Measurements from ENCODE around the gene PGAP2.

DNA sequence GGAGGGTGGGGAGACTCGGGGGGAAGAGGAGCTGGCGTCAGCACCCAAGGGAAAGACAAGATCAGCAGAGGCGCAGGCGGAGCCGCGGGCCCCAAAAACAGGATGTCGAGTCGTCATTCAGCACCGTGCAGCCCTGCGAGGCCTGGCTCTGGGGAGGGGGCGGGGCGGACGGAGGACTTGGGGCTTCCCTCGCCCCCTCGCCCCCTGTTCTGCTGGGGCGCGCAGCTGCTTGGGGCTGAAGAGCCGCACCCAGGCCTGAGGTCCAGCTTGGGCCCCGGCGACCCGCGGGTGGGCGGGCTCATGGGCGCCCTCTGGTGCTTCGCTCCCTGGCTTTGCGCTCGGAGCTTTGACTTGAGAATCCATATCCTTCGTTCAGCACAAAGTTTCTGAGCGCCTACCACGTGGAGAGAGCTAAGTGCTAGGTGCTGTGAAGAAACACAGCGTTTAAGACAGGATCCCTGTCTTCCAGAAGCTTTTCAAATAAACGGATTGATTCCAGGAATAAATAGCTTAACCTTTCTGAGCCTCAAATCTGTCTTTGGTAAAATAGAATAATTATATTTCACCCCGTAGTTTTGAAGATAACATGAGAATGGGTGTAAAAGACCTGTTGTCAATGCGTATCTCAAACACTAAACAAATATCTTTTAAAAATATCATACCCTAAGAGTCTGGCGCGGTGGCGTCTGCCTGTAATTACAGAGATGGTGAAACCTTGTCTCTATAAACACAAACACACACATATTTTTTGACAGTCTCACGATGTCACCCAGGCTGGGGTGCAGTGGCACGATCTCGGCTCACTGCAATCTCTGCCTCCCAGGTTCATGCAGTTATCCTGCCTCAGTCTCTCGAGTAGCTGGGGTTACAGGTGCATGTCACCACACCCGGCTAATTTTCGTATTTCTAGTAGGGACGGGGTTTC is 33.3 kb downstream of the PGAP2 start:
- TF ChIP-seq MTA2 (IDR thresholded peaks at IDR 0.05; ENCODE audit: low read depth) (peak; percentile 41; the same call in 1 of the 2 replicates), EZH2 (IDR thresholded peaks at IDR 0.05; ENCODE audit: borderline replicate concordance, control insufficient read depth, low read depth, low read length) (no peak), RUNX3 (IDR thresholded peaks at IDR 0.05; ENCODE audit: low read length) (no peak; the same call in 1 of the 2 replicates), EP300 (IDR thresholded peaks at IDR 0.05; ENCODE audit: borderline replicate concordance in 1 of 2, control insufficient read depth in 1 of 2, low read depth in 2 of 2, low read length in 2 of 2) (no peak), RFX5 (IDR thresholded peaks at IDR 0.05; ENCODE audit: low read depth, low read length) (no peak), POLR2AphosphoS5 (IDR thresholded peaks at IDR 0.05; ENCODE audit: low read length) (peak; percentile 47), RELA (IDR thresholded peaks at IDR 0.05; ENCODE audit: borderline replicate concordance, partially characterized antibody) (no peak), ATF7 (IDR thresholded peaks at IDR 0.05; ENCODE audit: low read depth) (peak; percentile 78)
- TF ChIP-seq, protein P1, sequence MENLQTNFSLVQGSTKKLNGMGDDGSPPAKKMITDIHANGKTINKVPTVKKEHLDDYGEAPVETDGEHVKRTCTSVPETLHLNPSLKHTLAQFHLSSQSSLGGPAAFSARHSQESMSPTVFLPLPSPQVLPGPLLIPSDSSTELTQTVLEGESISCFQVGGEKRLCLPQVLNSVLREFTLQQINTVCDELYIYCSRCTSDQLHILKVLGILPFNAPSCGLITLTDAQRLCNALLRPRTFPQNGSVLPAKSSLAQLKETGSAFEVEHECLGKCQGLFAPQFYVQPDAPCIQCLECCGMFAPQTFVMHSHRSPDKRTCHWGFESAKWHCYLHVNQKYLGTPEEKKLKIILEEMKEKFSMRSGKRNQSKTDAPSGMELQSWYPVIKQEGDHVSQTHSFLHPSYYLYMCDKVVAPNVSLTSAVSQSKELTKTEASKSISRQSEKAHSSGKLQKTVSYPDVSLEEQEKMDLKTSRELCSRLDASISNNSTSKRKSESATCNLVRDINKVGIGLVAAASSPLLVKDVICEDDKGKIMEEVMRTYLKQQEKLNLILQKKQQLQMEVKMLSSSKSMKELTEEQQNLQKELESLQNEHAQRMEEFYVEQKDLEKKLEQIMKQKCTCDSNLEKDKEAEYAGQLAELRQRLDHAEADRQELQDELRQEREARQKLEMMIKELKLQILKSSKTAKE (IDR thresholded peaks at IDR 0.05; ENCODE audit: low read depth, poor library complexity, severe bottlenecking): no peak

All from GM12878 (cell line).